BLaER1 treated with 17β-estradiol and CSF1 and Interleukin-3, amounts not matched to agents 10 nM and 100 nM (cell line): ENCODE results near the gene ACTL8.

ENCODE experiments used
- H3K27ac ChIP-seq, 11 experiments: shearing (Covaris generic); formaldehyde crosslinking; 2 replicates each; pipeline ENCODE4 v1.8.1; 2022
- H3K27me3 ChIP-seq, 11 experiments: shearing (Covaris generic); formaldehyde crosslinking; 2 replicates each; pipeline ENCODE4 v1.8.1; 2022
- H3K36me3 ChIP-seq, 11 experiments: shearing (Covaris generic); formaldehyde crosslinking; 2 replicates each; pipeline ENCODE4 v1.8.1; 2022
- H3K4me1 ChIP-seq, 10 experiments: shearing (Covaris generic); formaldehyde crosslinking; 2 replicates each; pipeline ENCODE4 v1.8.1; 2022
- H3K4me2 ChIP-seq, 11 experiments: shearing (Covaris generic); formaldehyde crosslinking; 2 replicates each; pipeline ENCODE4 v1.8.1; 2022
- H3K4me3 ChIP-seq, 10 experiments: shearing (Covaris generic); formaldehyde crosslinking; 2 replicates each; pipeline ENCODE4 v1.8.1; 2022
- H3K9ac ChIP-seq, 11 experiments: shearing (Covaris generic); formaldehyde crosslinking; 2 replicates each; pipeline ENCODE4 v1.8.1; 2022
- H3K9me3 ChIP-seq, 11 experiments: shearing (Covaris generic); formaldehyde crosslinking; replicated peaks in 1 of 11; 2 replicates each; pipeline ENCODE4 v1.8.1; 2022
- H4K20me1 ChIP-seq, 11 experiments: shearing (Covaris generic); formaldehyde crosslinking; 2 replicates each; pipeline ENCODE4 v1.8.1; 2022
- Cebpa-rat ChIP-seq, 11 experiments: shearing (Covaris generic); IDR thresholded peaks; 2 replicates each; pipeline ENCODE4 v1.8.1; 2022

Gene ACTL8

DNA sequence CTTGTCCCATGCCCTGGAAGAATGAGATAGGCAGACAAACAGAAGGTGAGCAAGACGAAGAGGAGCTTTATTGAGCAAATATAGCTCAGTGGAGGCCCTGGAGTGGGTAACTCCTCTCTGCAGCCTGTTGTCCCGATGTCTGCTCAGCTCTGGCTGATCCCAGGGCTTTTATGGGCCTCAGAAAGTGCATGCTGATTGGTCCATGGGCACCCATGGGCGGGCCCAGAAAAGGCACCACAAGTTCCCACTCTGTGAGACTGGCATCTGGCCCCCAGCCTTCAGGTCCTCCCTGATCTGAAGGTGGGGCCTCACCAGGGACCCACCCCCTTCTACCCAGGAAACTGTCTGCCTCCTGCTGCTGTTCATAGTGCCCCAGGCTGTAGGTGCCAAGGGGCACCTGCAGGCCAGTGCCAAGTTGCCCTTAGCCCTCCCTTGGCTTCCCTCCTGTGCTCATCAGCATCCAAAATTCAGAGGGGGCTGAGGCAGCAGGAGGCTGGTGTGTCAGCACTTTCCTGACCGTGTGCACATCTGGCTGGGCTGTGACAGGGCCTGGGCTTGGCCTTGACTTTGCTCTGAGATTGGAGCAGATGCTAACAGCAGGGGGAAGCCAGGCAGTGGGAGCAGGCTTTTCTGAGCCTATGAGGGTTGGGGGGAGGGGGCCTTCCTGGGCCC lies 35.4 kb downstream of the ACTL8 start:
- no peak overlapping the region for H3K4me2 ChIP-seq
- H3K9ac ChIP-seq = no peak overlapping the region
- TF ChIP-seq Cebpa-rat (IDR thresholded peaks at IDR 0.05) = no peak
- H3K36me3 ChIP-seq = no peaks in the 10 kb centered on the region
- H3K4me1 ChIP-seq = peaks cover 0 to 28% (median 13%) of the 10 kb centered on the region in 10 experiments; a peak in 18 of 20 replicates
- peaks cover 7 to 21% (median 15%) of the 10 kb centered on the region in 11 experiments; a peak in 21 of 22 replicates for H3K9me3 ChIP-seq
- H4K20me1 ChIP-seq = no peaks in the 10 kb centered on the region
- no peak overlapping the region for H3K4me3 ChIP-seq
- no peak overlapping the region for H3K27ac ChIP-seq
- H3K27me3 ChIP-seq = no peaks in the 10 kb centered on the region

DNA sequence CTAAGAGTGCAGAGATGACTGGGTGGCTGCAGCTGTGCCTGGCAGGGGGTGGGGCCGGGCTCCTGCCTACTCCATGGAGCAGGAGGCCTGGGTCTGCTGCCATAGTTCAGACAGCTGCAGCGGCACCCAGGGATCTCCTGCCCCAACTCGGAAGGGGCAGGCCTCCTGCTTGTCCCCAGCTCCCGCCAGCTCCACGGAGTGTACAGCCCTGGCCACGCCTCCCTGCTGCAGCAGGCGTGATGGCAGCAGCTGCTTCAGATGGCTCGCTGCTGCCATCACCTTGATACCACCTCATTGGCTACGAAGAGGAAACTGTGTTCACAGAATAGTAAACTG lies 35.9 kb downstream of the ACTL8 start:
- no peak overlapping the region for H3K4me3 ChIP-seq
- H3K4me2 ChIP-seq = no peak overlapping the region
- H3K27me3 ChIP-seq = no peaks in the 10 kb centered on the region
- H3K27ac ChIP-seq = no peak overlapping the region
- no peaks in the 10 kb centered on the region for H4K20me1 ChIP-seq
- peaks cover 4 to 33% (median 19%) of the 10 kb centered on the region in 10 experiments for H3K4me1 ChIP-seq
- TF ChIP-seq Cebpa-rat (IDR thresholded peaks at IDR 0.05) = no peak
- no peaks in the 10 kb centered on the region for H3K36me3 ChIP-seq
- H3K9me3 ChIP-seq = peaks cover 7 to 21% (median 15%) of the 10 kb centered on the region in 11 experiments; a peak in 21 of 22 replicates
- H3K9ac ChIP-seq = no peak overlapping the region

DNA sequence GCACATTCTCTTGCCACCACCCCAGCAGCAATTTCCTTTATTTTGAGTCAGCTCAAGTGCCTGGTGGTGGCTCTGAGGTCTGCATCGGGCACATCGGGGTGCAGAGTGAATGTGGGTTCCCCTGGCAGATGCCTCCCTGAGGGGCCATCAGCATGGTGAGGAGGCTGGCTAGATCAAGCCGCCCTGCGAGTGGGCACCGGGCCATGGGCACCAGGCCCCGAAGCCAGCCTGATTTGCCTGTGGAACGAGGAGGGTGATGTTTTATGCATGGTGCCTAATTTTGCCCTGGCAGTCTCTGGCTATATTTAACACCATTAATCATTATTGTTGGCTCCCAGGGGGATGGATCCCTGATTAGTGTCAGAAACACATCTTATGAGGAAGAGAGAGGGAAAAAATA lies 36.3 kb downstream of the ACTL8 start:
- peaks cover 8 to 37% (median 23%) of the 10 kb centered on the region in 10 experiments for H3K4me1 ChIP-seq
- H3K4me2 ChIP-seq = 0 out of 22 replicates have a peak overlapping the region, but pooled peaks of 1 of the 11 experiments have one; percentile 27
- peaks cover 7 to 21% (median 15%) of the 10 kb centered on the region in 11 experiments; a peak in 21 of 22 replicates for H3K9me3 ChIP-seq
- no peak for TF ChIP-seq Cebpa-rat (IDR thresholded peaks at IDR 0.05)
- H3K27ac ChIP-seq = no peak overlapping the region
- H3K36me3 ChIP-seq = no peaks in the 10 kb centered on the region
- no peaks in the 10 kb centered on the region for H4K20me1 ChIP-seq
- H3K4me3 ChIP-seq = no peak overlapping the region
- no peak overlapping the region for H3K9ac ChIP-seq
- H3K27me3 ChIP-seq = no peaks in the 10 kb centered on the region

DNA sequence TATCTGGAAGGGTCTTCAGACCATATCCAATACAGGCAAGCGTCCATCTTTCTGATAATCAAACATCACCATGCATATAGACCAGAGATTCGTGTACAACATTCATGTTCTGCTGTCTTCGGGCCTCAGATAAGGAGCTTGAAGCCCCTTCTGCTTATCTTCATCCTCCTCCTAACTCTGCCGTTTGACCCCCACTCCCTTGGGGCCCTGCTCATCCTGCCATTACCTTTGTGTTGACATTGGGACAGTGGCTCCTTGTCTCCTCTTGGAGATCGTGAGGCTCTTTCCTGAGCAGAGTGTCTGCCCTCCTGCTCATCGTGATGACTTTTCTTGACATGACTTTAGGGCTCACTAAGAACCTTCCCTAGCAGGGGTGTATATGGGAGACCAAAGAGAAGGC lies 37.3 kb downstream of the ACTL8 start:
- no peaks in the 10 kb centered on the region for H3K36me3 ChIP-seq
- no peak overlapping the region for H3K4me3 ChIP-seq
- no peaks in the 10 kb centered on the region for H4K20me1 ChIP-seq
- no peaks in the 10 kb centered on the region for H3K27me3 ChIP-seq
- peaks cover 18 to 47% (median 32%) of the 10 kb centered on the region in 10 experiments for H3K4me1 ChIP-seq
- H3K4me2 ChIP-seq = peak overlapping the region in 2 of 11 experiments; percentile 4 to 27; a peak in 3 of 22 replicates
- H3K9me3 ChIP-seq = peaks cover 7 to 21% (median 15%) of the 10 kb centered on the region in 11 experiments; a peak in 21 of 22 replicates
- H3K9ac ChIP-seq = no peak overlapping the region
- no peak overlapping the region for H3K27ac ChIP-seq
- no peak for TF ChIP-seq Cebpa-rat (IDR thresholded peaks at IDR 0.05)

DNA sequence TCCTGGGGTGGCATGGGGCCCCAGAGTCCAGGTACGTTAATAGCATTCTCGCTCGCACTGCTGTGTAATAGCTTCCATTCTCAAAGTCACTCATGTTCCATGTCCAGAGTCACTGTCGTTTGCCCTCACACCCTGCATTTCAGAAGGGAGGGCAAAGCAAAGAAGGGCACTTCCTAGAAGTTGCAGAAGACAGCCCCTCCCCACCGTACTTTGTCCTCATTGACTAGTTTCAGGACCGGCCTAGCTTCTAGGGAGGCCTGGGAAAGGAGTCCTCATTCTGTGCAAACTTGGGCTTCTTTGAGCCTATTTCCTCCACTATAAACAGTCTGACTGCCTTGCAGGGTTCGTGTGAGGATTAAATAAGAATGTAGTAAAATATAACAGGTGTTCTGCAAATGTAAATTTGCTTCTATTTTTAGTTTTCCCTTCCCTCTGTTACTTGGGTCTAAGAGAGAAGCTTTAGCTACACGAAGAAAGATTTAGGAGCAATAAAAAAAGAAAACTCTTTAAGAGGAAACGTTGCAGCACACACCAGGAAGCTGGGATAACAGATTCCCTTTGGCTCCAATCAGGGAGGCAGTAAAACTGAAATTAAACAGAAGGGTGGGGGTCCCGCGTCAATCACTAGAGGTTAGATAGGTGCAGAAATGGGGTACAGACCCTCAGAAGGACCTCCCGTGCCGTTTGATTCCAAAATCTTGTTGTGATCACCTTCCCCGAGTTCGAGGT lies 40.1 kb downstream of the ACTL8 start:
- H3K4me1 ChIP-seq = peaks cover 45 to 75% (median 60%) of the 10 kb centered on the region in 10 experiments
- H3K27ac ChIP-seq = no peak overlapping the region
- no peak overlapping the region for H3K9ac ChIP-seq
- H3K4me2 ChIP-seq = peak overlapping the region in 10 of 11 experiments; percentile 23 to 74 (median 66); a peak in 18 of 22 replicates
- no peak overlapping the region for H3K4me3 ChIP-seq
- no peaks in the 10 kb centered on the region for H4K20me1 ChIP-seq
- H3K36me3 ChIP-seq = no peaks in the 10 kb centered on the region
- H3K9me3 ChIP-seq = peaks cover 6 to 14% (median 9%) of the 10 kb centered on the region in 11 experiments; a peak in 21 of 22 replicates
- no peaks in the 10 kb centered on the region for H3K27me3 ChIP-seq
- TF ChIP-seq Cebpa-rat (IDR thresholded peaks at IDR 0.05) = no peak

DNA sequence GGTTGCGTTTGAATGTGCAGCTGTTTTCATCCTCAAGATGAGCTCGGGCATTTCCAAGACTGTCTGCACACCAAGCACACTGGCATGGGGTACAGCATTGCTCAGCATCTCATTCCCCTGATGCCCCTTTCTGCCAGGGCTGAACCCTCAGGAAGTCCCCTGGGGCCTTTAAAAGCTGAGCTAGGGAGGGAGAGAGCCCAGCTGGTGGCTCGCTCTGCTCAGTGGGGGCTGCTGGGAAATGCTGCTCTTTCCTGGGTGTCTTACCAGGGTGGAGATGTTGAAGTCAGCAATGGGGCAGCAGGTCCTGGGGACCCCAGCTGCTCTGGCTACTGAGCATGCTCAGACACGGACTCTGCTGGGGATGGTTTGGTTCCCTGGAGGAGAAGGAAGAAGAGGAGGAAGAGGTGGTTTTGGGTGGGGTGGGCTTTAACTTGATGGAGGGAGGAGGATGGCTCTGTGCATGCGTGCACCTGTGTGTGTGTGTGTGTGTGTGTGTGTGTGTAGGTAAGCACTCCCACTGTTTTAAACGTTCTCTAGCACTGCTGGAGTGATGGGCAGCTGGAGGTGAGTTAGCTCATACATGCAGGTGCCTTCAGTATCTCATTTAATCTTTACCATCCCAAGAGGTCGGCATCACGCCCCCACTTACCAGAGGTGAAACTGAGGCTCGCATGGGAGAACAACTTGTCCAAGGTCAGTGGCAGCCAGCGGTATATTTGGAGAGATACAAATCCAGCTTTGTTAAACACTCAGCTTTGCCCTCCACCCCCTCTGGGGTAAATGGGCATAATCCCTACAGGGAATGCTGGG lies 40.9 kb downstream of the ACTL8 start:
- H3K9ac ChIP-seq = no peak overlapping the region
- no peaks in the 10 kb centered on the region for H3K27me3 ChIP-seq
- H3K4me3 ChIP-seq = no peak overlapping the region
- H4K20me1 ChIP-seq = no peaks in the 10 kb centered on the region
- H3K9me3 ChIP-seq = peaks cover 0 to 6% (median under 1%) of the 10 kb centered on the region in 11 experiments; a peak in 9 of 22 replicates
- H3K4me2 ChIP-seq = peak overlapping the region; percentile 36 to 74 (median 67); a peak in 19 of 22 replicates
- TF ChIP-seq Cebpa-rat (IDR thresholded peaks at IDR 0.05) = no peak
- no peaks in the 10 kb centered on the region for H3K36me3 ChIP-seq
- H3K27ac ChIP-seq = no peak overlapping the region
- H3K4me1 ChIP-seq = peaks cover 45 to 80% (median 60%) of the 10 kb centered on the region in 10 experiments

DNA sequence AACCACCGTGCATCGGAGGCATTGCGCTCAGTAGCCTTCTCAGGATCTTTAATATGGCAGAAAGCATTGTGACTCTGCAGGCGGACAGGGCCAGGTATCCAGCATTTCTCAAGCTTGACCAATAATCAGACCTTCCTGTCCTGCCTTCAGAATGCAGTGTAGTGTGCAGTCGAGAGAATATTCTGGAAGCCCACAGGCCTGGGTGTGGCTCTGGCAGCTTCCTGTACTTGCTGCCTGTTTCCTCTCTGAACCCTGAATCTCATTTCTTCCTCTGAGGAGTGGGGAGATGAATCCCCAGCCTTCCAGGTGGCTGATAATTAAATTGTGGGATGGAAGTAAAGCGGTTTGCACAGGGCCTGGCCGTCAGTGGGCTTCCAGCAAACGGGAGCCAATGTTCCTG lies 42.3 kb downstream of the ACTL8 start:
- Histone ChIP-seq H3K9me3 (no peaks in the 10 kb centered on the region), H4K20me1 (no peaks in the 10 kb centered on the region), H3K9ac (no peak overlapping the region), H3K4me2 (peak overlapping the region; percentile 56 to 74 (median 67)), H3K36me3 (no peaks in the 10 kb centered on the region), H3K4me3 (no peak overlapping the region), H3K27me3 (no peaks in the 10 kb centered on the region), H3K4me1 (peaks cover 45 to 65% (median 54%) of the 10 kb centered on the region in 10 experiments), H3K27ac (no peak overlapping the region)
- no peak for TF ChIP-seq Cebpa-rat (IDR thresholded peaks at IDR 0.05)

DNA sequence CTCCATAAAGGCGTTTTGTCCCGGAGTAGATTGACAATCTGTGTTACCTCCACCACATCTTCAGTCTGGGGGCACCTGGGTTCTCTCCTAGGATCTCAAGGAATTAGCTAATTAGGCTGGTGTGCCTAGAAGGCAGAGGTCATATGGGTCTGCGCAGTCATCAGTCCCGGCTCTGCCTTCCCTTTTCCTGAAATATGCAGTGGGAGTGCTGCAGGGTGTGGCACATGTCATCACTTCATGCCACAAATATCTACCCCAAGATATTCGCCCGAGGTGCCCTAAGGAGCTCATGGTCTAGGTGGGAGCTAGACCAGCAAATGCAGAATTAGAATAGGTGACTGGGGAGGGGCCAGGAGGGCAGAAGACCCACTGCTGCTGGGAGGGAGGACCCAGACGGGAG lies 42.9 kb downstream of the ACTL8 start:
- Histone ChIP-seq H3K27ac (no peak overlapping the region), H3K4me3 (no peak overlapping the region), H3K9me3 (peaks cover 0 to 4% (median 0%) of the 10 kb centered on the region in 11 experiments; a peak in 5 of 22 replicates), H3K9ac (no peak overlapping the region), H3K36me3 (no peaks in the 10 kb centered on the region), H4K20me1 (no peaks in the 10 kb centered on the region), H3K4me1 (peaks cover 45 to 64% (median 53%) of the 10 kb centered on the region in 10 experiments), H3K4me2 (peak overlapping the region; percentile 56 to 74 (median 67)), H3K27me3 (no peaks in the 10 kb centered on the region)
- no peak for TF ChIP-seq Cebpa-rat (IDR thresholded peaks at IDR 0.05)
